Measurements from ENCODE around the gene AJUBA.
A peak's percentile ranks its signal among the peaks of the same experiment; 100 is the strongest.

The AJUBA gene

DNA sequence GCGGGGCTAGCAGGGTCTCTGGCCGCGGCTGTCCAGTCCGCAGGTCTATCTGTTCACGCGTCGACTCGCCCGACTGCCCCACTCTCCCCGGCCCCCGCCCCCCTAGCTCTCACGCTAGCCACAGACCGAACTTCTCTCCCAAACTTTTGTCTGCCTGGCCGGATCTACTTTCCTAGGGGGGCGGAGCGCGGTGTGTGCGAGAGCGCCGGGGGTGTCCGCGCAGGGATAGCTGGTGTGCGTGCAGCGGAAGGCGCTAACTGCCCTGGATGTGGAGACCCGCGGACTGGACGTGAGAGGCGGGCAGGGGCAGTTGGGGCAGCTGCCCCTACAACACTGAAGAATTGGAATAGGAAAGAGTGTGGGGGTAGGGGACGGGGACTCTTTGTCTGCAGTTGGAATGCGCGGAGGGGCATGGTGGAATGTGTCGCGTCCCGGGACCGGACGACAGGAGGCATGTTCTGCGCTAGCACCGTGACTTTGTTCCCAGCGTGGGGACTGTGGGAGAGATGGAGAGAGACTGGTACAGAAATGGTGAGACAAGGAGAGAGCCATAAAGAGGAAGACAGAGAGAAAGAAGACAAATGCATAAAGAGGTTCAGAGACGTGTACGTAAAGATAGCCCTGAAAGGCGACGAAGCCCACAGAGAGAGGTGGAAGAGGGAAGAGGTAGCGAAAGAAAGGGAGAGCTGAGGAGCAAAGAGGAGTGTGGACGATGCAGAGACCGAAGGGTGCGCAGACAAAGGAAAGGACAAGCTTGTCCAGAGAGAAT is at the start of gene AJUBA:
AJUBA (minus strand) TSS at position 75 of the 769 bp plus-strand sequence. CDS start 285 bp downstream, outside the sequence.
- Histone ChIP-seq H3K9ac (ENCODE audit: low read length in 5 of 5) (peak within 1 kb of the TSS; percentile 30 to 76 (median 53)), H3K27me3 (ENCODE audit: control insufficient read depth in 5 of 5, insufficient read depth in 4 of 5, low read length in 5 of 5) (no peaks in the 10 kb centered on the region), H3K9me3 (ENCODE audit: control insufficient read depth in 5 of 5, low read length in 5 of 5) (no peaks in the 10 kb centered on the region), H3K36me3 (ENCODE audit: control insufficient read depth in 5 of 5, insufficient read depth in 5 of 5, low read length in 5 of 5) (peaks cover 0 to 7% (median 5%) of the 10 kb centered on the region in 5 donors), H3K4me1 (ENCODE audit: control insufficient read depth in 5 of 5, insufficient read depth in 5 of 5, low read length in 5 of 5) (peaks cover 0 to 52% (median 40%) of the 10 kb centered on the region in 5 donors), H3K4me3 (ENCODE audit: low read depth in 1 of 5, low read length in 5 of 5) (peak within 1 kb of the TSS; percentile 82 to 93 (median 91)), H3K27ac (ENCODE audit: low read depth, low read length) (peak within 1 kb of the TSS; percentile 39)

DNA sequence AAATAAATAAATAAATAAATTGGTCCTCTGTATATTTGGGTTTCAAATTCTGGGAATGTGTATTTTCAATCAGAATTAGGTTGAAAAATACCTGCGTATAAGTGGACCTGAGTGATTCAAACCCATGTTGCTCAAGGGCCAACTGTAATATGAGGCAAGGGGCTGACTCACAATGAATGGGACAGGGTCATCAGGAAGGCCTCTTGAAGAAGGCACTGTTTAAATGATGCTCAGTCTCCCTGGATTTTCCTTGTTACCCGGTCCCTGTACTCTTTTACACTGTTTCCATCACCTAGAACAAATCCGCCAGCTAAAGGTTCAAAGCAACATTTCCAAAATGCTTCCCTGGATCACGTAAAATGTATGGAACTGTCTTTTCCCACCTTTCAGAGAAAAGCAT is 48.6 kb upstream of the AJUBA start:
- Histone ChIP-seq H3K4me3 (ENCODE audit: low read depth in 1 of 5, low read length in 5 of 5) (no peak overlapping the region), H3K27ac (ENCODE audit: low read depth, low read length) (no peak overlapping the region), H3K36me3 (ENCODE audit: control insufficient read depth in 5 of 5, insufficient read depth in 5 of 5, low read length in 5 of 5) (peaks cover 17 to 43% (median 32%) of the 10 kb centered on the region in 5 donors), H3K9ac (ENCODE audit: low read length in 5 of 5) (no peak overlapping the region), H3K9me3 (ENCODE audit: control insufficient read depth in 5 of 5, low read length in 5 of 5) (no peaks in the 10 kb centered on the region), H3K27me3 (ENCODE audit: control insufficient read depth in 5 of 5, insufficient read depth in 4 of 5, low read length in 5 of 5) (no peaks in the 10 kb centered on the region), H3K4me1 (ENCODE audit: control insufficient read depth in 5 of 5, insufficient read depth in 5 of 5, low read length in 5 of 5) (peaks cover 3 to 26% (median 20%) of the 10 kb centered on the region in 5 donors)

DNA sequence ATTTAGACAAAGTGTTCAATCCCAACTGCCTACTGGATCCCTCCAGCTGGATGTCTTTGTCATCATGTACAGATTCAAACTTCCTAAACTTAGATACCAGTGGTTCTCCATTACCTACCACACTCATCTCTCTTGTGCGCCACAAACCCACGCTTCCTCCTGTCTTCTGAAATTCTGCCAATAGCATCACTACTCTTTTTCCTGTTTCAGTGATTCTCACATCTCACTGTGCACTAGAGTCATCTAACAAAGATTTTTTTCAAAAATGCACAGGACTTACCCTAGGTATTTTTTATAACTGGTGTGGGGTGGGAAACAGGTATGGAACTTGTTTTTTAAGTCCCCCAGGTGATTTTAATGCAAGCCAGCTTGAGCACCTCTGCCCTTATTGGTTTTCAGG is 46.4 kb upstream of the AJUBA start:
- Histone ChIP-seq H3K9me3 (ENCODE audit: control insufficient read depth in 5 of 5, low read length in 5 of 5) (no peaks in the 10 kb centered on the region), H3K27ac (ENCODE audit: low read depth, low read length) (no peak overlapping the region), H3K4me3 (ENCODE audit: low read depth in 1 of 5, low read length in 5 of 5) (no peak overlapping the region), H3K9ac (ENCODE audit: low read length in 5 of 5) (peak overlapping the region in 1 of 5 donors; percentile 17), H3K27me3 (ENCODE audit: control insufficient read depth in 5 of 5, insufficient read depth in 4 of 5, low read length in 5 of 5) (no peaks in the 10 kb centered on the region), H3K36me3 (ENCODE audit: control insufficient read depth in 5 of 5, insufficient read depth in 5 of 5, low read length in 5 of 5) (peaks cover 21 to 56% (median 42%) of the 10 kb centered on the region in 5 donors), H3K4me1 (ENCODE audit: control insufficient read depth in 5 of 5, insufficient read depth in 5 of 5, low read length in 5 of 5) (peaks cover 3 to 14% (median 11%) of the 10 kb centered on the region in 5 donors)

DNA sequence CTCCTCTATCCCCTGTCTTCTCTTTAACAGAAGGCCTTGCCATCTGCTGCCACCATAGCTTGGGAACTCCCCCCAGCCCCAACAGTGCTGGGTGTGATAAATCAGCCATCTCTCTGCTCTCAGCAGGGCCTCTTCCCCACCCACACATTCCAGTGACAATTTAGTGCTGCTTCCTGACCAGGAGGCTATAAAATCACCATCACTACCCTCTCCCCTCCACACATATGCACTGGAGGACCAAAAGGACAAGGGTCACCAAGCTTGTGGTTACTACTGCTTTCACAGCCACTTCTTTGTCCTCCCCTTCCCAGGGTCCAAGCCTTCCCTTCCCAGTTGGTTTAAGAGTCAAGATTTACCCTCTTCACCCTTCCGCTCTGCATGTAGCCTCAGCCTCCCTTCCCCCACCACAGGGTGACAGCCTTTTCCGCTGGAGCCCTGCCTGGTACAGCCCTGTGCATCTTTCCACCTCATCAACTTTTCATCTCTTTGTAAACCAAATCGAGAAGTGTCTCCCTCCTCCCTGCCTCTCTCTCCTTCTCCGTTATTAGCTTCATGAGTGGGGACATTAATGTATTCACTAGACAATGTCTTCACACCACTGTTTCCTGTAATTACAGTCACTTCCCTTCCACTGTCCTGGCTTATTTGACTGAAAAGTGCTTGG is 42.9 kb upstream of the AJUBA start:
- Histone ChIP-seq H3K36me3 (ENCODE audit: control insufficient read depth in 5 of 5, insufficient read depth in 5 of 5, low read length in 5 of 5) (peaks cover 13 to 29% (median 24%) of the 10 kb centered on the region in 5 donors), H3K9ac (ENCODE audit: low read length in 5 of 5) (no peak overlapping the region), H3K9me3 (ENCODE audit: control insufficient read depth in 5 of 5, low read length in 5 of 5) (no peaks in the 10 kb centered on the region), H3K4me3 (ENCODE audit: low read depth in 1 of 5, low read length in 5 of 5) (no peak overlapping the region), H3K4me1 (ENCODE audit: control insufficient read depth in 5 of 5, insufficient read depth in 5 of 5, low read length in 5 of 5) (peaks cover 0 to 6% (median 4%) of the 10 kb centered on the region in 5 donors), H3K27ac (ENCODE audit: low read depth, low read length) (no peak overlapping the region), H3K27me3 (ENCODE audit: control insufficient read depth in 5 of 5, insufficient read depth in 4 of 5, low read length in 5 of 5) (no peaks in the 10 kb centered on the region)

DNA sequence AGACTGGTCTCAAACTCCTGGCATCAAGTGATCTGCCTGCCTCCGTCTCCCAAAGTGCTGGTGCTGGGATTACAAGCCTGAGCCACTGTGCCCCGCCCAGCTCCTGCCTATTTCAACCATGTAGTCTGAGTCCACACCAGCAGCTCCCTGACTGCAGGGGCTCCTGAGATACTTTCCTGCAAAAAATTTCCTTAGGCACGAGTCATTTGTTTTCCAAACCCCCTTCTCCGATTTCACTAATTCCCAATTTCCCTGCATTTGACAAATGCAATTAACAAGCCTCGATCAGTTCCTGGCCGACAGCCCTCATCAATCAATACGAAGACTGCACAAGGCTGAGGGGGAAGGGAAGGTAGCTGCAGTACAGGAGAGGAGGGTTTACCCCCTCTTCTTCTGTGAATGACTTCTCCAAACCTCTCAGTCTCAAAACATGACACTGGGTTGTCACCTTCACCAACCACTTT is 42.3 kb upstream of the AJUBA start:
- Histone ChIP-seq H3K9ac (ENCODE audit: low read length in 5 of 5) (no peak overlapping the region), H3K9me3 (ENCODE audit: control insufficient read depth in 5 of 5, low read length in 5 of 5) (no peaks in the 10 kb centered on the region), H3K36me3 (ENCODE audit: control insufficient read depth in 5 of 5, insufficient read depth in 5 of 5, low read length in 5 of 5) (peaks cover 13 to 29% (median 24%) of the 10 kb centered on the region in 5 donors), H3K4me1 (ENCODE audit: control insufficient read depth in 5 of 5, insufficient read depth in 5 of 5, low read length in 5 of 5) (peaks cover 0 to 6% (median 4%) of the 10 kb centered on the region in 5 donors), H3K27ac (ENCODE audit: low read depth, low read length) (no peak overlapping the region), H3K27me3 (ENCODE audit: control insufficient read depth in 5 of 5, insufficient read depth in 4 of 5, low read length in 5 of 5) (no peaks in the 10 kb centered on the region), H3K4me3 (ENCODE audit: low read depth in 1 of 5, low read length in 5 of 5) (no peak overlapping the region)

DNA sequence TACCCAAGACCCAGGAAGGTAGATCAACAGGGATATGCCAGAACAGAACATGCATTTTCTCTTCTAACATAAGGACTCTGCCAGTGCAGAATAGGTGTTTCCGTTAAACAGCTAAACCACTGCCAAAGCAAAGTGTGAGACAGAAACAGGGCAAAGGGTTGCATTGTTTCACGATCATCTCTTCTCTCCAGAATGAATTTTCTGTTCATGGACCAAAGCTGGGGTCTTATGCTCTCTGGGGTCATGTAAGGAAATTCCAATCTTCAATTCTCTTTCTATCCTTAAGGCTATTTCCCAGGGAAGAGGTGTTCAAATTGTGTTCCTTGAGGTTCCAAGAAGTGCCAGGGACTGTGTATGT is 41.4 kb upstream of the AJUBA start:
- Histone ChIP-seq H3K4me1 (ENCODE audit: control insufficient read depth in 5 of 5, insufficient read depth in 5 of 5, low read length in 5 of 5) (peaks cover 0 to 5% (median 4%) of the 10 kb centered on the region in 5 donors), H3K36me3 (ENCODE audit: control insufficient read depth in 5 of 5, insufficient read depth in 5 of 5, low read length in 5 of 5) (peaks cover 11 to 23% (median 19%) of the 10 kb centered on the region in 5 donors), H3K9ac (ENCODE audit: low read length in 5 of 5) (no peak overlapping the region), H3K27ac (ENCODE audit: low read depth, low read length) (no peak overlapping the region), H3K4me3 (ENCODE audit: low read depth in 1 of 5, low read length in 5 of 5) (no peak overlapping the region), H3K27me3 (ENCODE audit: control insufficient read depth in 5 of 5, insufficient read depth in 4 of 5, low read length in 5 of 5) (no peaks in the 10 kb centered on the region), H3K9me3 (ENCODE audit: control insufficient read depth in 5 of 5, low read length in 5 of 5) (no peaks in the 10 kb centered on the region)

DNA sequence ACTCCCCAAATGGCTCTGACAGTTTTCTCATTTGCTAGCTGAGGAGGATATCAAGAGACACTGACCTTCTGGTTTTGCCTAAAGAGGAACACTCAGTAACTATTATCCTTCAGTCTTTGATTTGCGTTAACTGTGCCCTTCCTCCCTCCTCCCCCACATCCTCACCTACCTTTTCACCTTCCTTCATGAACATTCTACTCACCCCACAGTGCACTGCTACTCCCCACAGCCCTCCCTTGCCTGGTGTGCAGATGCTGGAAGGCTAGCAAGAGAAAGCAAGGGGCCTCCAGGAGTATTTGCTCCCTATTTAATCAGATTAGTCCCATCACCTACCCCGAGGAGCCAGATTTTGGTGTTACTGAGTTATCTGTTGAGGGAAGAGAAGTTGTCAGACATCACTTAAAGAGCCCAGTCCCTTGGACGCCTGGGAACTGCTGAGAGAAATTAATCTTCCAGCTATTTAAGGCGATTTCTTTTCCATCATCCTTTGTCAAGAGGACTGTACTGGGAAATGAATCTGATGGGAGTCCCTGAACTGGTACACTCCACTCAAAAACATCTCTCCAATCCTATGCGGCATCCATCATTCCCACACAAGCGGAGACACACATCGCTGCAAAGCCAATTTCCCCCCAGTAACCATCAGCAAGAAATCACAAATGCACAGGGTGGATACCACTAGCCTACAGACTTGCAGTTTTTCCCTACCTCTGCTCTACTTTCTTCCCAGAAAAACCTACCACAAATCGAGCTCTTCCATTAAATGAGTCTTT is 40.9 kb upstream of the AJUBA start:
- Histone ChIP-seq H3K9ac (ENCODE audit: low read length in 5 of 5) (no peak overlapping the region), H3K9me3 (ENCODE audit: control insufficient read depth in 5 of 5, low read length in 5 of 5) (no peaks in the 10 kb centered on the region), H3K27me3 (ENCODE audit: control insufficient read depth in 5 of 5, insufficient read depth in 4 of 5, low read length in 5 of 5) (no peaks in the 10 kb centered on the region), H3K4me1 (ENCODE audit: control insufficient read depth in 5 of 5, insufficient read depth in 5 of 5, low read length in 5 of 5) (peaks cover 0 to 5% (median 0%) of the 10 kb centered on the region in 5 donors), H3K36me3 (ENCODE audit: control insufficient read depth in 5 of 5, insufficient read depth in 5 of 5, low read length in 5 of 5) (peaks cover 5 to 19% (median 16%) of the 10 kb centered on the region in 5 donors), H3K27ac (ENCODE audit: low read depth, low read length) (no peak overlapping the region), H3K4me3 (ENCODE audit: low read depth in 1 of 5, low read length in 5 of 5) (no peak overlapping the region)

DNA sequence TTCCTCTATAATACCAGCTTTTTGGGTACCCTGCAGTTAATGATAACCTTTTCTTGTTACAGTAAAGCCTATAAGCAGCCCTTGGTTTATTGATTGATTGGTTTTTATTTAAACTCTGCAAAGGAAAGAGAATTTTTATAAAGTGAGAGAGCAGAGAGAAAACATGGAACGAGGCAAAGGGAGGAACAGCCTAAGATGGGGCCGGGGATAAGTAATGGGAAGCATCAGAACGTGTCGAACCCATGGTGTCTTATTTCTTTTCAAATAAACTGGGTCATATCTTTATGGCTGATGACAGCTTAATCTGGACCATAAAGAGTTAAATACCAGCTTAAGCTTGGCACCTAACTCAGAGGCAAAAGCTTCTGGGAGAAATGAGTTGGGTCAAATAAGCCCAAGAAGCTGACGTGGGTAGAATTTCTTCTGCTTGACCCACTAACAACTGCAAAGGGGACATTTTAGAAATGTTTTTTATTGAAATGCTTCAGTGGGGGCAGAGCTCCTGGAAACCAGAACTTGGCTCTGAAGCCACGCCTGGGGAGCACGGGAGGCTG is 39.6 kb upstream of the AJUBA start:
- no peaks in the 10 kb centered on the region for H3K9me3 ChIP-seq (ENCODE audit: control insufficient read depth in 5 of 5, low read length in 5 of 5)
- peaks cover 4 to 17% (median 13%) of the 10 kb centered on the region in 5 donors for H3K36me3 ChIP-seq (ENCODE audit: control insufficient read depth in 5 of 5, insufficient read depth in 5 of 5, low read length in 5 of 5)
- no peak overlapping the region for H3K9ac ChIP-seq (ENCODE audit: low read length in 5 of 5)
- no peaks in the 10 kb centered on the region for H3K27me3 ChIP-seq (ENCODE audit: control insufficient read depth in 5 of 5, insufficient read depth in 4 of 5, low read length in 5 of 5)
- H3K4me3 ChIP-seq (ENCODE audit: low read depth in 1 of 5, low read length in 5 of 5), result no peak overlapping the region
- no peak overlapping the region for H3K27ac ChIP-seq (ENCODE audit: low read depth, low read length)
- H3K4me1 ChIP-seq (ENCODE audit: control insufficient read depth in 5 of 5, insufficient read depth in 5 of 5, low read length in 5 of 5), result peaks cover 0 to 5% (median 0%) of the 10 kb centered on the region in 5 donors

DNA sequence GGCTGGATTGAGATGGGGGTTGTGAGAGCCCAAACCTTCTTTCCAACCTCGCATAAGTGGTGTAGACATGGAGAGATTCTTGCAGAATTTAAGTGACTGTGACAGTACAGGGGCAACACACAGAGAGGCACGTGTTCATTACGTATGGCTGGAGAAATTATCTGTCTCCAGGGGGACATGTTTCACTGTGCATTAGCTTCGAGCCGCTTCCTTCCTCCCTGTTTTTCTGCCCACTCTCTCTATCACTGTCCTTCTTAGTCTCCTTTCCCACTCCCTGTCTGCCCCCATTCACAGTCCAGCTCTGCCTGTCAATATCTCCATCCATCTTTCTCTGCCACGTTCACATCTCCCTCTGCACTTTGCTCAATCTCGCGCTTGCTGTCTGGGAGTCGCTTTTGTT is 39.1 kb upstream of the AJUBA start:
- H3K9me3 ChIP-seq (ENCODE audit: control insufficient read depth in 5 of 5, low read length in 5 of 5), result no peaks in the 10 kb centered on the region
- no peak overlapping the region for H3K4me3 ChIP-seq (ENCODE audit: low read depth in 1 of 5, low read length in 5 of 5)
- no peak overlapping the region for H3K27ac ChIP-seq (ENCODE audit: low read depth, low read length)
- no peak overlapping the region for H3K9ac ChIP-seq (ENCODE audit: low read length in 5 of 5)
- H3K4me1 ChIP-seq (ENCODE audit: control insufficient read depth in 5 of 5, insufficient read depth in 5 of 5, low read length in 5 of 5), result peaks cover 0 to 5% (median 0%) of the 10 kb centered on the region in 5 donors
- H3K27me3 ChIP-seq (ENCODE audit: control insufficient read depth in 5 of 5, insufficient read depth in 4 of 5, low read length in 5 of 5), result no peaks in the 10 kb centered on the region
- peaks cover 4 to 17% (median 13%) of the 10 kb centered on the region in 5 donors for H3K36me3 ChIP-seq (ENCODE audit: control insufficient read depth in 5 of 5, insufficient read depth in 5 of 5, low read length in 5 of 5)

Measured in subcutaneous abdominal adipose tissue (tissue), 5 donors.